Transverse colon (tissue), 4 donors: Measurements from ENCODE around the gene EFEMP2.

Experiments
- POLR2A ChIP-seq: fragments of 450-650 bp; IDR thresholded peaks from one replicate; pipeline ENCODE4 v1.6.1; 2016; ENCODE audit warnings: antibody characterized with exemption, mild to moderate bottlenecking, moderate library complexity
- POLR2AphosphoS5 ChIP-seq, 3 donors: sonication (generic); formaldehyde crosslinking; IDR thresholded peaks; one replicate each; pipeline ENCODE4 v1.6.1; 2016; ENCODE audit warnings: antibody characterized with exemption in 3 of 3
- TF ChIP-seq, protein P1 (sequence below), 5 experiments: fragments of 200-600 bp in 3 of 5; fragments of 450-650 bp in 2 of 5; sonication (generic) in 3 of 5; IDR thresholded peaks; 1 replicate in 2 of 5; 2 replicates in 3 of 5; pipeline ENCODE4 v1.5.1; 2016 to 2017; ENCODE audit warnings: antibody characterized with exemption in 5 of 5, inconsistent platforms in 3 of 5, mild to moderate bottlenecking in 2 of 5, moderate library complexity in 1 of 5

GRCh38 chr11:65879617-65880016 lies 7.0 kb upstream of the EFEMP2 start, which contains the start of gene CTSW:
- TF ChIP-seq, protein P1, sequence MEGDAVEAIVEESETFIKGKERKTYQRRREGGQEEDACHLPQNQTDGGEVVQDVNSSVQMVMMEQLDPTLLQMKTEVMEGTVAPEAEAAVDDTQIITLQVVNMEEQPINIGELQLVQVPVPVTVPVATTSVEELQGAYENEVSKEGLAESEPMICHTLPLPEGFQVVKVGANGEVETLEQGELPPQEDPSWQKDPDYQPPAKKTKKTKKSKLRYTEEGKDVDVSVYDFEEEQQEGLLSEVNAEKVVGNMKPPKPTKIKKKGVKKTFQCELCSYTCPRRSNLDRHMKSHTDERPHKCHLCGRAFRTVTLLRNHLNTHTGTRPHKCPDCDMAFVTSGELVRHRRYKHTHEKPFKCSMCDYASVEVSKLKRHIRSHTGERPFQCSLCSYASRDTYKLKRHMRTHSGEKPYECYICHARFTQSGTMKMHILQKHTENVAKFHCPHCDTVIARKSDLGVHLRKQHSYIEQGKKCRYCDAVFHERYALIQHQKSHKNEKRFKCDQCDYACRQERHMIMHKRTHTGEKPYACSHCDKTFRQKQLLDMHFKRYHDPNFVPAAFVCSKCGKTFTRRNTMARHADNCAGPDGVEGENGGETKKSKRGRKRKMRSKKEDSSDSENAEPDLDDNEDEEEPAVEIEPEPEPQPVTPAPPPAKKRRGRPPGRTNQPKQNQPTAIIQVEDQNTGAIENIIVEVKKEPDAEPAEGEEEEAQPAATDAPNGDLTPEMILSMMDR (IDR thresholded peaks at IDR 0.05), result no peak
- TF ChIP-seq POLR2A, result no peak
- no peak for TF ChIP-seq POLR2AphosphoS5 (IDR thresholded peaks at IDR 0.05)
